ELF-1 (cell line): ENCODE data around the gene KIAA1328.

Experiments used
- DNase-seq: peaks from one replicate; pipeline ENCODE4 v3.0.0-alpha.2; 2016; ENCODE audit warnings: low read depth, low spot score

The KIAA1328 gene

DNA sequence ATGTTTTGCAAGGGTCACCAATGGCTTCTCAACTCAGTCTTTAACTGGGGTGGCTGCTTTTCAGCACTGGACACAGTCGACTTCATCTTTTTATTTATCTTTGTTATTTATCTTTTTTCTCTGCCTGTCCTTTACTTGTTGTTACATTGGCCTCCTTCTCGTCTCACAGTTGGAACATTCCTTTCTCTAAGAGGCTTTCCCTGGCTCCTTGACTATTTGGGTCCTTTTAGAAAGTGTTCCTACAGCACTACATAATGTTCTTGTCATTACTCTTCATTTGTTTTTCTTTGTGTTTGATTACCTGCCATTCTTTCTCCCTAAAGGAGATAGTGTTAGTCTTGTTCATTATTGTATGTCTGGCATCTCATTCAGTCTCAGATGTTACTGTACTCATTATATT is 122.0 kb downstream of the KIAA1328 start:
- no peak for DNase-seq

GRCh38 chr18:36953047-36953446 is 124.1 kb downstream of the KIAA1328 start:
- DNase-seq: no peak

DNA sequence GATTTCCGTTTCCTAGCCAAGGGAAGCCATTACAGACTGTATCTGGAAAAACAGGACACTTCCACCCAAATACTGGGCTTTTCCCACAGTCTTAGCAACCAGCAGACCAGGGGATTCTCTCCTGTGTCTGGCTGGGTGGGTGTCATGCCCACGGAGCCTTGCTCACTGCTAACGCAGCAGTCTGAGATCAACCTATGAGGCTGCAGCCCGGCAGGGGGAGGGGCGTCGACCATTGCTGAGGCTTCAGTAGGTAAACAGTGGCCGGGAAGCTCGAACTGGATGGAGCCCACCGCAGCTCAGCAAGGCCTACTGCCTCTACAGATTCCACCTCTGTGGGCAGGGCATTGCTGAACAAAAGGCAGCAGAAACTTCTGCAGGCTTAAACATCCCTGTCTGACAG is 131.1 kb downstream of the KIAA1328 start:
- no peak for DNase-seq

GRCh38 chr18:36963464-36963863 is 134.5 kb downstream of the KIAA1328 start:
- DNase-seq: no peak

- DNase-seq: no peak
These were observed 145.8 kb downstream of the KIAA1328 start for GRCh38 chr18:36974686-36975085.

GRCh38 chr18:36977121-36977520 is 148.2 kb downstream of the KIAA1328 start:
- DNase-seq: no peak

DNA sequence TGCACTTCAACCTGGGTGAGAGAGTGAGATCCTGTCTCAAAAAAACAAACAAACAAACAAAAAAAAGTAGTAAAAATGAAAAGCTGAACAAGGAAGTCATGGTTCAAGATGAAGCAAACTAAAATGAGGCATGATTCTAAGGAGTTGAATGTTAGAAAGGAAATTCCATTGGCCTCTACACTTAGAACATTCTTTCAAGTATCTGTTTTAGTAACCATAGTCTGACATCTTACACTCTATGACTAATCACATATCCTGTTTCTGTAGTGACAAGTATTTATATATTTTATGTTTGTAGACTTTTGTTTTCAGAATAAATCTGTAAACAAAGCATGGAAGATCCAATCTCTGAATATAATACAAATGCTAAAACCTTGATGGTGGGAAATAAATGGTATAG is 164.1 kb downstream of the KIAA1328 start:
- DNase-seq: no peak

DNA sequence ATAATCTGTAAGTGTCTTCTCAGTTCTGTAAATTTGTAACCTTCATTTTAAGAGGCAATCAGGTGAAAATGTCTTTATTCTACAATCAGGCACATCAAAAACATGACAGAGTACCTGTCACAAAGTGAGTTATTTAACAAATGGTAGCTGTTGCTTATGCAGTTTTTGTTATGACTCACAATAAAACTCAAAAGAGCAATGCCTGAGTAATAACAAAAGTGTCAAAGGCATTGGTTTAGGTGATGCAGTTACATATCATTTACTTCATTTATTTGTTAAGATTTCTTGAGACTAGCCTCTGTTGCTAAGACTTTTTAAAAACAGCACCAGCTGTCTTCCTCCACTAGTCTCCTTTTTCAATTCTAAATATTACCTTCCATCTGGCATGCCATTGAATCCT is 177.8 kb downstream of the KIAA1328 start:
- DNase-seq: no peak

GRCh38 chr18:37012452-37012851 is 183.5 kb downstream of the KIAA1328 start:
- no peak for DNase-seq

- peak; percentile 87 for DNase-seq
These were observed 190.4 kb downstream of the KIAA1328 start for GRCh38 chr18:37019157-37019827.

DNA sequence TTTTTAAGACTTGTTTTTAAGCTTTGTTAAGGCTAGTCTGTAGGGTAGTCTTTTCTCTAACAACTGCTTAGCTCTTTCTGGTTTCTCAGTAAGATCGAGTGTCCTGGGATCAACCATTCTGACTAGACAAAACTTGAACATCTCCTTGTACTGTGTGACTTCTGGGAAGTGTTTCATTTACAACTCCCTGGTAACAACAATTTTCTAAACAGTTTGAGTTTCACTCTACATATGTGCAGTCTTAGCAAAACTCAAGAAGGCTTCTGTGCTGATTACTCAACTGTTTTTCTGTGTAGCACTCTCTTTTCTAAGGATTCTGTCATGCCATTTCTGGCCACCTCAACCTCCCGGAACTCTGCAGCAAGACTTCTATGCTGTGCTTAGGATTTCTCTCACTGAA is 204.5 kb downstream of the KIAA1328 start:
- DNase-seq: no peak

DNA sequence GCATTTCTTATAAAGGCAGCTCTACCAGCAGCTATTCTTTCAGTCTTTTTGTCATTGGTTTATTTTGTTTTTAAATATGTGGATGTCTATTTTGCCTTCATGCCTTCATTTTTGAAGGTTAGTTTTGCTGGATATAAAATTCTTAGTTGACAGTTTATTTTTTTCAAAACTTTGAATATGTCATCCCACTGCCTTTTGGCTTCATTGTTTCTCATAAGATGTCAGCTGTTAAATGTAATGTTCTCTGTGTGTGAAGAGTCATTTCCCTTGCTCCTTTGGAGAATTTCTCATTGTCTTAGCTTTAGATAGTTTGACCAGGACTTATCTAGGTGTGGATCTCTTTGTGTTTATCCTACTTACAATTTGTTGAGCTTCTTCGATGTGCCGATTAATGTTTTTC is 213.5 kb downstream of the KIAA1328 start:
- no peak for DNase-seq

DNA sequence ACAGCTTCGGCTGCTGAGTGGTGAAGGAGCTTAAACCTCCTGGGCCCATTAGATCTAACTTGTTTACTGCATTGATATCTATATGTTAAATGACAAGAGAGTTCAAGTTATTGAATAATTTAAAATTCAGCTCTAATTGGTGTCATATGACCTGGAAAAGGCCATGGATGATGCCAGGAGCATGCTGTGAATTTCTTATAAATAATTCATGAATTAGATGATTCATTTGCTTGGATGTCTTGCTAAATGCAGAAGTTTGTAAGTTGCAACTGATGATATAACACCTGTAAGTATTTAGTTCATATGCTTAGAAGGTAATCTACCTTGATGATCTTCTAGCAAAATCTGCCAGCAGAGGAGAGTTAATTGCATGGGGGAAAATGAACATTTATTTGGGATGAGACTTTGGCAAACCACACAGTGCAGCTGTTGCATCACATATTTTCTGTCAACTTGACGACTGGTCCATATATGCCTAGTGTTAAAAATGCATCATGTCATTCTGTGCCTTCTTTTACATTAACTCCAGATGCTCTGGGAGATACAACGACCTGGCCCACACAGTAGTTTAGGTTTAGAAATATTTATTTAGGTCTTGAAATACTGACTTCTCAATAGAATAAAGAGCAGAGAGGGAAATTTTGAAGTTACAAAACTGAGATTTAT is 226.3 kb downstream of the KIAA1328 start:
- DNase-seq: no peak

DNA sequence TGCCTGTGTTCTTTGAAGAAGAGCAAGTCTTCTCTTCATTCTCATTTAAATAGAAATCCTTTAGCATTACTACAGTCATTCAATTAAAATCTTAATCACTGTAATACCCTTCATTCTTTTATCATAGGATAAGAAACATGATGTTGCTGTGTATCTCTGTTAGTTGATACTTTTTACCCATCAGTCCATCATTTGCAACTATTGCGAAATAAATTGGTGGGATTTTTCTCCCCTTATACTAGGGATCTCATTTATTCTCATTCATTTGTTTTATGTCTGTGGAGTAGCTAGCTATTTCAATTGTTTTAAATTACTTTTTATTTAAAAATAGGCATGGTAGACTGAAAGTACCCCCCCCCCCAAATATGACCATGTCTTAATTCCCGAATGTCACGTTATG is 235.3 kb downstream of the KIAA1328 start:
- DNase-seq: no peak

DNA sequence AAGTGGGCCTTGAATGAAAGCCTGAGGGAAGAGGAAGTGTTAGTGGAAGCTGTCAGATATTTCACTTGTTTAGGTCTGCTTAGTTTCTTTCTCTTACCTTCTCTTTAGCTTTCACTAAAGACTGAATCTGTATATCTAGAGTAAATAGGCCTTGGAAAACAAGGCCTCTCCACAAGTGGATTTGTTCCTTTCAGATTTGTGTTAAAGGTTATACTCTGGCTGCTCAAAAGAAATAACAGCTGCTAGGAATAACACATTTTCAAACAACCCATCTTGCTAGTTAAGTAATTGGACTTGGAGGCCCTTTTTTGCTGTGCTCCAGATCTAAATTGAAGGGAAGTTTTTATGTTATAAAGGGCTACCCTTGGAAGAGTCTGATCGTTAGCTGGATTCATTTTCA is 236.3 kb downstream of the KIAA1328 start:
- DNase-seq: no peak

GRCh38 chr18:37084912-37085311 is 256.0 kb downstream of the KIAA1328 start:
- peak; percentile 85 for DNase-seq

DNA sequence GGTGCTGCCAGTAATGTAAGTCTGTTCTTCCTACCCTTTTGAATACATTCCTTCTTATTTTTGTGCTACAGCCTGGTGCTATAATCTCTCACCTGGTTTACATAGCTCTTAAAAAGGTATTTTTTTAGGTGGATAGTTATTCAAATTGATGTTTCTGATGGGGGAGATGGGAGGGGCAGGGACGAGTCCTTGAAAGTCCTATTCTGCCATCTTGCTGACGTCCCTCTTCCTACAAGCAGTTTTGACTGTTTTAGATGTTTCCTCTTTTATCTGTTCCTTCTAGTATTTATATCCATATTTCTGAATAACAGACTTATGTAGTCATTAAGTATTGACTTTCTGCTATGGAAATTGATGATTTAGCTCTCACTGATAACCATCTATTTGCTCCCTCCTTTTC is 256.4 kb downstream of the KIAA1328 start:
- DNase-seq: no peak

GRCh38 chr18:37107748-37108522 is 279.0 kb downstream of the KIAA1328 start:
- no peak for DNase-seq

DNA sequence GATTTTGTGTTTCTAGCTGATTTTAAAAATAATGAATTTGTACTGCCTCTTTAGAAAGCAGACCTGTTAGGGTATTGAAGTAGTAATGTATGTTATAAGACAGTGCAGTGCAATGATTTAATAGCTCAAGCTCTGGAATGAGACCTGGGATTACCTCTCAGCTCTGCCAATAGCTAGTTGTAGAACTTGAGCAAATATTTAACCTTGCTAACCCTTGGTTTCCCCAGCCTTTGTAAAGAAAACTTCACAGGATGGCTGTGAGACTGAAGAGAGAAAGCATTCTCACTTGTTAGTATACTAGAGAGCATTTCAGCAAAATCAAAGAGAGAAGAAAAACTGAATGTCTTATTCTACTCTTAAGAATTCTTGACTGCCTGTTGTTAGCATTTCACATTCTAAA is 293.9 kb downstream of the KIAA1328 start:
- DNase-seq: no peak

DNA sequence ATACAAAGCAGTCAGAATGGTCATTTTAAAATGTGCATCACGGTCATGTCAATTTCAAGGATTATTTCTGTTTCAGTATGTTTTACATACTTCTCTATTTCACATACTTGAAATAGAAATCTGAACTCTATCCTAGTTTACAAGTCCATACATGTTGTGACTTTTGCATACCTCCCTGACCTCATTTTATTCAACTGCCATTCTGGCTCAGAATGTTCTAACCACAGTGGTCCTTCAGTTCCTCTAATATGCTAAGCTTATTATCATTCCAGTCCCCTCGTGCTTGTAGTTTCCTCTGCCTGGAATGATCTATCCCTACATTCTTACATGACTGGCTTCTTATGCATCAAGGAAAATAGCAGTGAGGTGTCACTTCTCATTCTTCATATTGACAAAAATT is 295.6 kb downstream of the KIAA1328 start:
- no peak for DNase-seq

DNA sequence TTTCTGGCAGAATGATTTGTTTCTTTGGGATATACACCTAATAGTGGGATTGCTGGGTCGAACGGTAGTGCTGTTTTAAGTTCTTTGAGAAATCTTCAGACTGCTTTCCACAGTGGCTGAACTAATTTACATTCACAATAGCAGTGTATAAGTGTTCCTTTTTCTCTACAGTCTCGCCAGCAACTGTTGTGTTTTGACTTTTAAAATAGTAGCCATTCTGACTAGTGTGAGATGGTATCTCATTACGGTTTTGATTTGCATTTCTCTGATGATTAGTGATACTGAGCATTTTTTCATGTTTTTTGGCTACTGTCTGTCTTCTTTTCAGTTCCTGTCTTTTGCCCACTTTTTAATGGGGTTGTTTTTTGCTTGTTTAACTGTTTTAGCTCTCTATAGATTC is 306.2 kb downstream of the KIAA1328 start:
- DNase-seq: no peak

DNA sequence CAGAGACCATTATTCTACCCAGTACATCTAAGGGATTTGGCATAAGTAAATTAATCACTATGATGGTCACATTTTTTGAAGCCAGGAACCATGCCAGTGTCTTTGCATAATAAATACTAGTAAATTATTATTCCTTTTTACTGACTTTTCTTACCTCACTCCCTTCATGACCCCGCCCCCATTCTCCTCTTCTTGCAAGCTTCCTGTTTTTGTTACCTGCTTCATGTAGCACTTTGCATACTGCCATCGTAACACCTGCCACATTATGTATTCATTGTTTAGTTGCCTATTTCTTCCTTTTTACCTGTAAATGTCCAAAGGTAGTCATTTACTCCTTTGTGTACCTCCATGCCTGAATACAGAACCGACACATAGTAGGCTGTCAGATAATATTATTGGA is 309.5 kb downstream of the KIAA1328 start:
- no peak for DNase-seq

DNA sequence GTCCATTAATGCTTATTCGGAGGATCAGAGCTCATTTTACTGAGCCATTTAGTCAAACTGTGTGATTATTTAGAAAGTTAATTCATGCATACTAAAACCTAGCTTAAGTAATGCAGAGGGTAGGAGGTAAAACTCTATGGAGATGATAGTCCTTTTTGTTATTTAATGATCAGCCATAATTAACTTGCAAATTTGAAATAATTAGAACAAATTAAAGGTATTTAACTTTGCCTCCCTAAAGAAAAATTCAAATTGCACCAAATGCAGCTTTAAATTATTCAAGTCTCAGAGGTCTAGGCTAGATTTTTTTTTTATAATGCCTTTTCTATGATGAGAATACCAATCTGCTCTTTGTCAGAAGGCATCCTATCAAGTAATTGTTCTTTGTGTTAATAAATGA is 310.9 kb downstream of the KIAA1328 start:
- DNase-seq: no peak
